ENCODE data around the gene APEX2.
"Not testable (repeated sequence)": the region's sequence is repeated elsewhere in the genome, so short reads cannot be mapped to it uniquely, and the experiment has no call there.

APEX2 gene, protein sequence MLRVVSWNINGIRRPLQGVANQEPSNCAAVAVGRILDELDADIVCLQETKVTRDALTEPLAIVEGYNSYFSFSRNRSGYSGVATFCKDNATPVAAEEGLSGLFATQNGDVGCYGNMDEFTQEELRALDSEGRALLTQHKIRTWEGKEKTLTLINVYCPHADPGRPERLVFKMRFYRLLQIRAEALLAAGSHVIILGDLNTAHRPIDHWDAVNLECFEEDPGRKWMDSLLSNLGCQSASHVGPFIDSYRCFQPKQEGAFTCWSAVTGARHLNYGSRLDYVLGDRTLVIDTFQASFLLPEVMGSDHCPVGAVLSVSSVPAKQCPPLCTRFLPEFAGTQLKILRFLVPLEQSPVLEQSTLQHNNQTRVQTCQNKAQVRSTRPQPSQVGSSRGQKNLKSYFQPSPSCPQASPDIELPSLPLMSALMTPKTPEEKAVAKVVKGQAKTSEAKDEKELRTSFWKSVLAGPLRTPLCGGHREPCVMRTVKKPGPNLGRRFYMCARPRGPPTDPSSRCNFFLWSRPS

DNA sequence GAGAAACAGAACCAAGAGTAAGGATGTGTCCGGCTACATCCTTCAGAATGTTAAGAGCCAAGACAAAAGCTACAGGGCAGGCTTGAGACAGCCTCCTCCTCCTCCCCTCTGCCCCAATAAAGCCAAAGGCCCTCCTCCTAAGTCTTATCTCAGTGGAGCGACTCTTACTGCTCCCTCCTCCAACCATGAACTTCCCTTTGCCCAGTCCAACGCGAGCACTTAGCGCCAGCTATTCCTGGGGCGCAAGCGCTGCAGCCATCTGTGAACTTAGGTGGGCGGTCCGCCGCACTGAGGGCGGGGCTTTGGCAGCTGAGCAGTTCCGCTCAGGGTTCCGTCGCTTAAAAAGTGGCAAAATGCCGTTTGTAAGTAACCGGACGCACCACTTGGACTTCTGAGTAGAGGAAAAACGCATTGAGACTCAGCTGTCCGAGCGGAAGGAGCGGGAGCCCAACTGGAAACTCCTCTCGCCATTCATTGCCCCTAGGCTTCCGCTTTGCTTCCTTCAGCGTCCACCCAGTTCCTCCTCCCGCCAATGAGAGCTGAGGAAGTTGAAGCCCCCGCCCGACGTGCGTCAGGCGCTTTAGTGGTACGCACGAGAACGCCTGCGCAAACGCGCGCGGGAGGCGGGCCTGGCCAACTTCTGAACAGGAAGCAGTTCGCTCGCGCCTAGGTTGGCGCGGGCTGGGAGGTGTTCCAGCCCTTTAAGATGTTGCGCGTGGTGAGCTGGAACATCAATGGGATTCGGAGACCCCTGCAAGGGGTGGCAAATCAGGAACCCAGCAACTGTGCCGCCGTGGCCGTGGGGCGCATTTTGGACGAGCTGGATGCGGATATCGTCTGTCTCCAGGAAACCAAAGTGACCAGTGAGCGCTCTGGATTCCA lies at the start of gene APEX2:
Gene APEX2, plus strand, starts transcription at position 647 of the 882 bp plus-strand sequence. Its CDS starts 60 bp downstream, at position 707.
- DNase-seq, result peak in 1 of 2 experiments; percentile 61

DNA sequence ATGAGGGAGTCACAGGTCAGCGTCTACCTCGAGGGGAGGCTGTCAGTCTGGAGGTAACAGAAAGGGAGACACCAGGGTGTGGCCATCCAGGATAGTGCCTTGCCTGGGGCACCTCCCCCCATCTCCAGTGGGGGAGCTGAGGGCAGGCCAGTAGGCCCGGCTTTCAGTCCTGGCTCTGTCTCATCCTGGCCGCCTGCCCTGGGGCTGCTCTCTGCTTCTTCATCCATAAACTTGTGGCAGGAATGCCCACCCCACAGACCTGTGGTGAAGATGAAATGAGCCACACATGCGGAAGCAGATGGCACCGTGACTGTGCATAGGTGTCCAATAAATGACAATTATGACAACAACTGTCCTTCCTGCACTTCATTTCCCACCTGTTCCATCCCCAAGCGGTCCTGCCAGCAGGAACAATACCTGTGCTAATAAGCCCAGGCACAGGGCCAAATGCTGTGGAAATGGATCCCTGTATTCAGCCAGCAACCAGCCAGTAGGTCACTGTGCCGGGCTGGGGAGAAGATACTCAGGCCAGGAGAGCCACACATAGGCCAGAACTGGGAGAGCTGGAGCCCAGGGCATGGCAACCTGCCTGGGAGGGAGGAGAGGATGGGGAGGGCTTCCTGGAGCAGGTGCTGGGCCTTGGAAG lies 49.3 kb upstream of the APEX2 start:
- peak in 1 of 2 experiments; percentile 26 for DNase-seq

DNA sequence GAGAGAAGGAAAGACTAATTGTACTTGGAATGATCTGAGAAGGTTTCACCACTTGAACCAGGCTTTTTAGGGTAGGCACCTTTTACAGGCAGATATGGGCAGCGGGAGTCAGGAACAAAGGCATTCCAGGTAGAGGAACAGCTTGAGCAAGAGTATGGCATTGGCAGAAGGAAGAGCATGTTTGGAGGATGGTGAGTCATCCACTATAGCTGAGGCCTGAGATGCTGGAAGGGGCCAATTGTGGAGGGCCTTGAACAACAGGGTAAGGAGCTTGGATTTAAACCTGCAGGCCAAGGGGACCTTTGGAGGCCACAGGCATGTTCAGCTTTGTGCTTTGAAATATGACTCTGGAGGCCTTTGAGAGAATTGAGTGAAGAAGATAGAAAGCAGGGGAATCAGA lies 38.4 kb upstream of the APEX2 start:
- DNase-seq, result no peak

DNA sequence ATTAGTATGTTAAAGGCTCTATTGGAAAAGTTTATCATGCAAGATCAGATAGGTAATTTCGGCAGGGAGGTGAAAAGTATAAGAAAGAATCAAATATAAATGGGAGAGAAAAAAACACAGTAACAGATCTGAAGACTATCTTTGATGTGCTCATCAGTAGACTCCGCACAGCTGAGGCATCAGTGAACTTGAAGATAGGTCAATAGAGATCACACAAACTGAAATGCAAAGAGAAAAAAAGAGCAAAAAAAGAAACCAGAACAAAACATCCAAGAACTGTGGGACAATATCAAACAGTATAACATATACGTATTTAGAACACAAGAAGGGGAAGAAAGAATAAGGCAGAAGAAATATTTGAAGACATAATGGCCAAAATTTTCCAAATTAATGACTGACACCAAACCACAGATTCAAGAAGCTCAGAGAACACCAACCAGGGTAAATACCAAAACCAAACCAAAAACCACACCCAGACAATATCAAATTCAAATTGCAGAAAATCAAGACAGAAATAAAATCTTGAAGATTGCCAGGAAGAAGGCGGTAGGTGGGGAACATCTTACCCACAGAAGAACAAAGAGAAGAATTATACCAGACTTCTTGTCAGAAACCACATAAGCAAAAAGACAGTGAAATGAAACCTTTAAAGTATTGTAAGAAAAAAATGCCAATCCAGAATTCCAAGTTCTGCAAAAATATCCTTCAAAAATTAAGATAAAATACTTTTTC lies 35.2 kb upstream of the APEX2 start:
- DNase-seq, result no peak

DNA sequence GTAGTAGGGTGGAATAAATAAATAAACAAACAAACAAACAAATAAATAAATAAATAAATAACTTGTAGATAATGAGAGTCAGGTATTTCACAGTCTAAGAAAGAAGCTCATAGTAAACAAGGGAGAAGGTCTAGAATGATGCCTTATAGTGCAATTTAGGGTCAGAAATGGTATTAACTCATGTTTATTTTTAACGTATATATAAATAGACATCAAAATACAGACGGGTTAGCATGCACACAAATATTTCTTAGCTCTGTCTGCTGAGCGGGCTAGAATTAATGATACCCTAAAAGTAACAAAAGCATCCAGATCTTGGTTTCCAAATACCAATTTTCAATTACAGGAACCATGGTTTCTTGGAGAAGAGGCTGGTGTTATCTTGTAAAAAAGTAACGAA lies 22.8 kb upstream of the APEX2 start:
- no peak for DNase-seq

DNA sequence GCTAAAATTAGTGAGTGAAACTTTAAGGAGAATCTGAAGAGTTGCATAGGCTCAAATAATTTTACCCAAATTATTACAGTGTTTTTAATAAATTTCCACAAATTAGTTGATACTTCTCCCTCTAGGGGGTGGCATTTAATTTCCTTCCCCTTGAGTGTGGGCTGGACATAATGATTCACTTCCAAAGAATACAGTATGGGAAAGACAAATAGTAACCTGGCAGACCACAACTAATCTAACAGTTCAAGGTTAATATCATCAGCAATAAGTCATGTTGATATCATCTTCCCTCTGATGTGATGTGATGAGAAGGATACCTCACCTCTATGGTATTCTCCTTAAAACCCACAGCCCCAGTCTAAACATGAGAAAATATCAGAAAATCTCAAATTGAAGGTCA lies 21.7 kb upstream of the APEX2 start:
- DNase-seq, result no peak

DNA sequence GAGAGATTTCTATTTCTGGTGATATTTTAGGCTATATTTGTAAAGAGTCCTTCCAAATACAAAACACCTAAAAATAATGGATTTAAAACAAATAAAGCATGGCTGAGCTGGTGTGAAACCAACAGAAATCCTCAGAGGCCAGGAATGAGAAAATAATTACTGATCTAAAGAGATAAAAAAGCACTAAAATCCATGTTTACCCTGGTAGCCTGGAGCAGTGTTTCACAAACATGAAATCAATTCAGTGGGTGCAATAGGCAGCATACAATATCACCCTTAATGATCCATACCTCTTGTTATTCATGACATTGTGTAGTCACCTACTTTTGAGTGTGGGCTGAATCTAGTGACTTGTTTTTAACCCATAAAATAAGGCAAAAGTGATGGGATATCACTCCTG lies 20.7 kb upstream of the APEX2 start:
- no peak for DNase-seq

DNA sequence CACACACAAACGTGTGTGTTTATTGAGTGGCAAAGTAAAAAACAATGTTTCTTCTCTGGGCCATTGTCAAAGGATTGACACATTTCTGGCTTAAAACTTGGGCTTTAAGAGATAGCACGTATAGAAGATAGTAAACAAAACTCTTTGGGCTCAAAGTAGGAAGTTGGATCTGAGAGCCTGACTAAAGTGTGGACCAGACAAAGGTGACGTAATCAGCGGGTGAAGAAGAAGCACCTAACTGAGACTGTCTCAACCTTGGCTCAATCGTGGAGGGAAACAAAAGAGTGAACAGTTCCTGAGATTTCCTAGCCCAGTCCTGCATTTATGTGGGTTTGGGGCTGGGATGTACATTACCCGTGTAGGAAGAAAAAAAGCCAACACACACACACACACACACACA lies 19.8 kb upstream of the APEX2 start:
- DNase-seq, result no peak

DNA sequence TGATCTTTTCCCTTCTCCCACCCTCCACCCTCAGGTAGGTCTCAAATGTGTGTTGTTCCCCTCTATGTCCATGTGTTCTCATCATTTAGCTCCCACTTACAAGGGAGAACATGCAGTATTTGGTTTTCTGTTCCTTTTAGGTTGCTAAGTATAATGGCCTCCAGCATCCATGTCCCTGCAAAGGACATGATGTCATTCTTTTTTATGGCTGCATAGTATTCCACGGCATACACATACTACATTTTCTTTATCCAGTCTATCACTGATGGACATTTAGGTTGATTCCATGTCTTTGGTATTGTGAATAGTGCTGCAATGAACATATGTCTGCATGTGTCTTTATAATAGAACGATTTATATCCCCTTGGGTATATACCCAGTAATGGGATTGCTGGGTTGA lies 16.9 kb upstream of the APEX2 start:
- not testable (repeated sequence) for DNase-seq

DNA sequence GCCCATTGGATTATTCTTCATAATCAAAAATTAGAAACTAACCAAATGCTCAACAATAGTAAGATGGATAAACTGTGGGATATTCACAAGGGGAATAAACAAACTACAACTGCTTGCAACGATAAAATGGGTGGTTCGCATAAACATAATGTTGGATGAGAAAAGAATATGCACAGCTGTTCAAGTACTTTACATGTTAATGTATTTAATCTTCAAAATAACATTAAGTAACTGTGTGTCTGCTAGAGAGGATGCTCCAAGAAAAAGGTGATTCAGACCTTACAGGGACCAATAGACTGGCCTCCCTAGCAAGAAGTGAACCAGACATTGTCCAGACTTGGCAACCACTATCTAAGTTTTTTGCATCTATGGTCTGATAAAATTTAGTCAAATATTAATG lies 8.5 kb upstream of the APEX2 start:
- no peak for DNase-seq

DNA sequence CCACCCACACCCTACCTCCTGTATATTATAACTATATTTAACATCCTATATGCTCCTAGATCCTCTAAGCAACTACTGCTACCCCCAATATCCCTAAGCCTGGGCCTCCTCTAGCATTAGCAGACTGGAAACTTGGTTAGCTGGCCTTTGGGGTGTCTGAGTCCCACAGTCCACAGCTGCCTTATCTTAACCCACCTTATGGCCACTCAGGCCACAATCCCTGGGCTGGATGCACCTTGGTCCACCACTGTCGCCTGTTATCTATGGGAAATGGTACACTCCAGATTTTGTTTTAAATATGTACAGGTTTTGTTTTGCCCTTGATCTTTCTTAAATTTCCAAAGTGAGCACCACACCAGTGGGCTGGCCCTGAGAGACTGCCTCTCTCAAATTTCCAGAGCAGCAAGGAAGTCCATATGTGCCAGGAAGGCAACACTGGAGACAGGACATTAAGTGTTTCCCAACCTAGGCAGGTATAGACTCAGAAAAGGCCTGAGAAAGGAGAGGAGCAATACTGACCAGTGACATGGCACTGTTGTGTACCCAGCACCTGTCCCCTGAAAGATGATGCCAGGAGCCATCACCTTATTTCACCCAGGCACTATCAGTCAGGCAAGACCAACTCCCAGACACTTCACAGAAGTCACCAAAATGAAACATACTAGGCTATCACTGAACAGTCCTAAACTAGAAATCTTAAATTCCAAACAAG lies 7.1 kb upstream of the APEX2 start:
- DNase-seq, result no peak

DNA sequence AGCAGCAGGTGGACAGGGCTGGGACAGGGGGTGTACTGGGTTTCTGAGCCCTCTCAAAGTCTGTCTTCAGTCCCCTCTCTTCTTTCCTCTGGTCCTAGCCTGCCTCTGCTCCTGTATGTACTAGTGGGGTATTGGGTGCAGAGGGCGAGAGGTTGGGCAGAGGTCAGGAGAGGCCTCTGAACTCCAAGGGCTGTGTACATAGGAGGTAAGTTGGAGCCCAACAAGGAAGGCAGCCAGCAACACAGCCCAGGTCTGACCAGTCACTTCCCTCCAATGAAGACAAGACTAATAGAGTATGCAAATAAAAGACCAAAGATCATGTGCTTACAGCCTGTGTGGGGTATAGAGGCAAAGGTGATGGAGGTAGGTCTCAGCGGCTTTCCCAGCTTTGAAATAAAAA lies 6.1 kb upstream of the APEX2 start, which contains the start of gene PFKFB1:
Gene PFKFB1, minus strand, starts transcription at position 90 of the 400 bp plus-strand sequence. CDS start 181 bp downstream, outside the sequence.
- no peak for DNase-seq

DNA sequence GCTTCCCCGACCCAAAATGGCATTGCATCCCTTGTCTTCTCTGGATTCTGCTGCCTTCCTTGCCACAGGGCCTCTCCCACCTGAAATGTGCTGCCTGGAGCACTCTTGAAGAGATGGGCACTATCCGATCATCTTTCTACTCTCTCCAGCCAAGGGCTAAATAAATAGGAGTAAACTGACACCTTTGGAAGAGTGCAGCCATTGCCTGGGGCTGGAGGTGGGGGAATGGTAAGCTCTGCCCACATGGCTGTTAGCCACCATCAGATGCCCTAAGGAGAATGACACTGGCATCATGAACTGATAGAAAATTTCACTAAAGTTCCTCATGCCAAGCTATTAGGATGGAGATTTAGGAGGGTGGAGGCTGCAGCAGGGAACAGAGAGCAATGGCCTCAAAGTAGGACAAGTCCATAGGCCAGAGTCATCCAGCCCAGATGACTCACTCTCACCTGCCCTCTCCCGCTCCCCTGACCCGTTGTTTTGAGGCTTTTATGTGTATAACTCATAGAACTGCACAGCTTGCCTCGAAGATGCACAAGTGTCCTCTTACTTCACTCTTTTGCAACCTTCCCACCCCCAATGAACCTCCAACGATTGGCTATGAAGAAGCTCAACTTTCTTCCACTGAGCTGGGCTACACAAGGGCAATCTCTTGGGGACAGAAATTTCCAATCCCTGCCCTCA lies 5.4 kb upstream of the APEX2 start:
- DNase-seq, result no peak

DNA sequence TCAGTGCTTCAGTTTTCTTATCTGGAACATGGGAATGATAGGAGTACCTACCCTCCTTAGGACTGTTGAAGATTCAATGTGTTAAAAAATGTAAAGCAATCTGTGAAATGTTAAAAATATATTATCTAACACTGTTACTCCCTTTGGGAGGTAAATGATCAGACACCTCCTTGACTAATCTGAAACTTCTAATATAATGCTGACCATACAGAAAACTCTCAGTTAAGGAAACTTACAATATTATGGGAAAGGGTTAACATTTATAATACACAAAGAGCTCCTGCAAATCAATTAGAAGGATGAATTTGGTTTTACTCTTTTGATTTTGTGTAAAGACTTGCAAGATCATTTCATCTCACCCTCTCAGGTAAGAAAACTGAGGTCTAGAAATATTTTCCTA lies 4.5 kb upstream of the APEX2 start:
- no peak for DNase-seq

DNA sequence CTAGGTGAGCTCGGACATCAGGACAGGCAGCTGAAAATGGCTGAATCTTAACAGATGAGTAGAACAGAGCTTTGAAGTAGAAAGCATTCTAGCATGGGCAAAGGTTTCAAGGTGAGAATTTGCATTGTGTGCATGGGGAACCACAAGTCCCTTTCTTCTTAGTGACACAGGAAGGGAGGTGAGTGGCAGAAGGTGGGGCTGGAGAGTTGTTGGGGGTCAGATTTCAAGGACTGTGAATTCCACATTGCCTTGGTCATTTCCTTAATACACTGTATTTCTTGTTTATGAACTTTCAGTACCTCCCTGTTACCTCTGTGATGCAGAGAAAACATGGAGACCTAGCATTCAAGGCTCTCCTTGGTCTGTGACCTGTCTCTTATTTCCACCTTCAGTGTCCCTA lies 4.1 kb downstream of the APEX2 start:
- DNase-seq, result no peak

DNA sequence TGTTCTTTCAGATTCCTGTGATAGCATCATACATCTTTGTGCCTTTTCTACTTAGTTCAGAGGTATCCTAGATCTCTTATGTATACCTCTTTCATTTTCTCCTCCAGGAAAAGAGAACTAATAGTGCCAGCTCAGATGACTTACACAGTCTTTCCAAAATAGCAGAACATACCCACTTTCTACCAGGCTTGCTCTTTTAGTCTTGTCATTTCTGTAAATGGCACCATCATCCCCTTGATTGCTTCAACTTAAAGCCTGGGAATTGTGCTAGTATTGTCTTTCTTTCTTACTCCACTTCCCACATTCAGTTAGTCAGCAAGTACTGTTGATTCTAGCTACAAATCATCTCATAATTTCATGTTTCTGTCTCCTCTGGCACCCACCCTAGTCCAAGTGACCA lies 5.1 kb downstream of the APEX2 start:
- DNase-seq, result no peak

DNA sequence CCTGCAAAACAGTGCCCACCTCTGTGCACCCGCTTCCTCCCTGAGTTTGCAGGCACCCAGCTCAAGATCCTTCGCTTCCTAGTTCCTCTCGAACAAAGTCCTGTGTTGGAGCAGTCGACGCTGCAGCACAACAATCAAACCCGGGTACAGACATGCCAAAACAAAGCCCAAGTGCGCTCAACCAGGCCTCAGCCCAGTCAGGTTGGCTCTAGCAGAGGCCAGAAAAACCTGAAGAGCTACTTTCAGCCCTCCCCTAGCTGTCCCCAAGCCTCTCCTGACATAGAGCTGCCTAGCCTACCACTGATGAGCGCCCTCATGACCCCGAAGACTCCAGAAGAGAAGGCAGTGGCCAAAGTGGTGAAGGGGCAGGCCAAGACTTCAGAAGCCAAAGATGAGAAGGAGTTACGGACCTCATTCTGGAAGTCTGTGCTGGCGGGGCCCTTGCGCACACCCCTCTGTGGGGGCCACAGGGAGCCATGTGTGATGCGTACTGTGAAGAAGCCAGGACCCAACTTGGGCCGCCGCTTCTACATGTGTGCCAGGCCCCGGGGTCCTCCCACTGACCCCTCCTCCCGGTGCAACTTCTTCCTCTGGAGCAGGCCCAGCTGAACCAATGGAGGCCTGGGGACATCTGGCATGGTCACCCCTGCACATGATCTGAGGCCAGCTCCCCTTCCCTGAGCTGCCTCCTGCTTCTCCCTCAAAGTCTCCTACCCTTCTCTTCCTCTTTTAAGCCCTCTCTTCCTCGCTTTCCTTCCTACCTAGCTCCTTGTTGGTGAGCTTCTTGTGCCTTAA lies 6.9 kb downstream of the APEX2 start:
- no peak for DNase-seq

DNA sequence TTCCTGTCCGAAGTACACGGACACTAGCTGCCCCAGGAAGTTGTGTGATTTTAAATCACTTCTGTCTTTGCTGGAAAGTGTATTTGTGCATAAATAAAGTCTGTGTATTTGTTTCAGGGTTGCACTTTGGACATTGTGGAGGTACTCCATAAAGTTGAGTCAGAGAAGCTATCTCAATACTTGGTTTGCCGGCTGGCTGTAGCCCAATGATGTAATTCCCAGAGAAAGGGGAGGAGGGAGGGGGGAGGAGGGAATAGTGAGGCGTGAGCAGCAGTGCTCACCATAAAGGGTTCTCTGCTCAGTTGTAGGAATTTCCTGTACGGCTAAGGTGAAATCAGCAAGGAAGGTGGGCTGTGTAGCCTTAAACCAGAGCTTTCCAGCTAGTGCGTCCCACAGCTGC lies 7.5 kb downstream of the APEX2 start:
- DNase-seq, result no peak

DNA sequence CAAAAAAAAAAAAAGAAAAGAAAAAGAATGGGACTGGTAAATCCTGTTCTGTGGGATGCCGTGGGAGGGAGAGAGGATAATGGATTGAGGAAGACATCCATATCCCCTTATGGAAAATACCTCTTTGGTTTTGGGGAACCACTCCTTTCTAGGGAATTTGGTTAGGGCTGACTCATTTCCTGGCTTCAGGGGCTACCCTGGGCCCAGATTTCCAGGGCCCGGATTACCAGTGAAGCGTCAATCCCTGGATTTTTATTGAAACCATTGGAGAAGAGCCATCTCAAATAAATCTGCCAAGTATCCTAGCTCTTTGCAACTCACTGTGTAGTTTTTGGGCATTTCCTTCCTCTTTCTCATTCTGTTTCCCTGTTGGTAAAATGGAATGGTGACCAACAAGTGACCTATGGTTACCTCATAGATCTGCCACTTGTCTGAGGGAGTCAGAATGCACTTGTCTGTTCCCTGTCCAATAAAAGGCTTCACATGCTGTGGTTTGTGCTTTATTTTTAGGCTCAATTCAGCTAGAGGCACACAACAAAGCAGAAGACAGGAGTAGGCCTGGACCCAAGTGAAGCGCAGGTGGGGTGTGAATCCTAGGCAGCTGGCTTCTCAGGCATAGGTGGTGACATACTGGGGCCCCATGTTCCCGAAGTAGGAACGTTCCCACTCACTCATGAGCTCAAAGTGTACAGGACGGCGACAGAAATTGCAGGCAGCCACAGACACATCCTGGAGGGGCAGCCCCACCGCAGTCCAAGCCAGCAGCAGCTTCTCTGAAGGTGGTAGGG lies 8.6 kb downstream of the APEX2 start:
- no peak for DNase-seq
